Body of pancreas (tissue), 4 donors: Measurements from ENCODE around the gene HDAC11.

ENCODE experiments used
- CTCF ChIP-seq, 7 experiments: fragments of 450-650 bp in 4 of 7; fragments of 200-600 bp in 3 of 7; sonication (generic) in 3 of 7; IDR thresholded peaks; one replicate each; pipeline ENCODE4 v1.5.1; 2016 to 2019; ENCODE audit warnings: antibody characterized with exemption in 7 of 7
- POLR2A ChIP-seq, 3 donors: fragments of 450-650 bp; IDR thresholded peaks; one replicate each; pipeline ENCODE4 v1.6.1; 2016; ENCODE audit warnings: antibody characterized with exemption in 3 of 3, mild to moderate bottlenecking in 2 of 3

- TF ChIP-seq POLR2A (IDR thresholded peaks at IDR 0.05) (no peak), CTCF (IDR thresholded peaks at IDR 0.05) (no peak)
Observed at GRCh38 chr3:13544293-13544831, 64.3 kb downstream of the HDAC11 start.
